ENCODE results near the gene STRA8. TPM values are rescaled to one million over a fixed set of nuclear protein-coding genes. Genes with fewer than 3 reads are reported as not detected.

STRA8 gene
- total RNA-seq, 1 donor from 2014 or later: not detected

DNA sequence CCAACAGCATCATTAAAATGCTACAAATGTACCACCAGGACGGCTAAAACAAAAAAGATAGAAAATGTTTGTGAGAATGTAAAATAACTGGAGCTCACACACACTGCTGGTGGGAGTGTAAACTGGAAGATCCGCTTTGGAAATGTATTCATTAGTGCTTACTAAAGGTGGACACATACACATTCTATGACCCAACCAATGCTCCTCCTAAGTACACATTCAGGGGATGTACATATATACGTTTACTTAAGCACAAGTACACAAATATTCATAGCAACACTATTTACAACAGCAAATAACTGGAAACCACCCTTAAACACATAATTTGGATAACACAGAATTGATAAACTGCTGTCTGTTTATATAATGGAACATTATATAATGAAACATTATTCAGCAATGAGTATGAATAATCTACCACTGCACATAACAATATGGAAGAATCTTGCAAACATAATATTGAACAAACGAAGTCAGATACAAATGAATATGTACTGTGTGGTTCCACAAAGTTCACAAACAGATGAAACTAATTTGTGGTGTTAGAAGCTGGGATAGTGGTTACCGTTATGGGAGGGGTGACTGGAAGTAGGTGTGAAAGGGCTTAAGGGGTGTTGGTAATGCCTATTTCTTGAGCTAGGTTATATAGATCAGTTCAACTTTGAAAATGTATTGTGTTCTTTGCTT is 52.1 kb downstream of the STRA8 start:
- Histone ChIP-seq H3K4me3 (no peak overlapping the region), H3K27ac (no peak overlapping the region), H3K27me3 (no peaks in the 10 kb centered on the region), H3K4me1 (no peaks in the 10 kb centered on the region), H3K36me3 (no peaks in the 10 kb centered on the region), H3K9me3 (no peaks in the 10 kb centered on the region)
- TF ChIP-seq, protein P1, sequence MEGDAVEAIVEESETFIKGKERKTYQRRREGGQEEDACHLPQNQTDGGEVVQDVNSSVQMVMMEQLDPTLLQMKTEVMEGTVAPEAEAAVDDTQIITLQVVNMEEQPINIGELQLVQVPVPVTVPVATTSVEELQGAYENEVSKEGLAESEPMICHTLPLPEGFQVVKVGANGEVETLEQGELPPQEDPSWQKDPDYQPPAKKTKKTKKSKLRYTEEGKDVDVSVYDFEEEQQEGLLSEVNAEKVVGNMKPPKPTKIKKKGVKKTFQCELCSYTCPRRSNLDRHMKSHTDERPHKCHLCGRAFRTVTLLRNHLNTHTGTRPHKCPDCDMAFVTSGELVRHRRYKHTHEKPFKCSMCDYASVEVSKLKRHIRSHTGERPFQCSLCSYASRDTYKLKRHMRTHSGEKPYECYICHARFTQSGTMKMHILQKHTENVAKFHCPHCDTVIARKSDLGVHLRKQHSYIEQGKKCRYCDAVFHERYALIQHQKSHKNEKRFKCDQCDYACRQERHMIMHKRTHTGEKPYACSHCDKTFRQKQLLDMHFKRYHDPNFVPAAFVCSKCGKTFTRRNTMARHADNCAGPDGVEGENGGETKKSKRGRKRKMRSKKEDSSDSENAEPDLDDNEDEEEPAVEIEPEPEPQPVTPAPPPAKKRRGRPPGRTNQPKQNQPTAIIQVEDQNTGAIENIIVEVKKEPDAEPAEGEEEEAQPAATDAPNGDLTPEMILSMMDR (IDR thresholded peaks at IDR 0.05): no peak
- intact Hi-C loops (cut with DNase I): no loop called here
- no peak for DNase-seq (ENCODE audit: low spot score in 2 of 2)

DNA sequence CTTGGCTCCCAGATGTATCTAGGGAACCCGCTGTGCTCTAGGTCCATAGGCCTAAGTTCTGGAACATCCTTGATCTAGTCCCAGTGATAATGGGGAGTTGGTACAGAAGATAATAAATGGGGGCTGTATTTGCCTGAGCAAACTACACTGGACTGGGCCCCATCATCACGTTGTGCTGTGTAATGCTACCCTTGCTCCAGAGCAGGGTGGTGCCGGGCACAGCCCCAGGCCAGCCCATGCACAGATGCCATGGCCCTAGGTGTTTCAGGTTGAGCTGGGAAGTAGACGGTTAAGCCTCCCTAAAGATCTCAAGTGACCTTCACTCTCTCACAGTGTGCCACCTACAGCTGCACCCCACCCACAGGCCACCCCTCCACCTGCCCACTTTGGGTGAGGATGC is 53.2 kb downstream of the STRA8 start:
- no peaks in the 10 kb centered on the region for H3K4me1 ChIP-seq
- H3K27me3 ChIP-seq: no peaks in the 10 kb centered on the region
- TF ChIP-seq, protein P1 (IDR thresholded peaks at IDR 0.05): no peak
- intact Hi-C loops (cut with DNase I): no loop called here
- H3K4me3 ChIP-seq: no peak overlapping the region
- H3K36me3 ChIP-seq: no peaks in the 10 kb centered on the region
- no peak for DNase-seq (ENCODE audit: low spot score in 2 of 2)
- no peaks in the 10 kb centered on the region for H3K9me3 ChIP-seq
- no peak overlapping the region for H3K27ac ChIP-seq

DNA sequence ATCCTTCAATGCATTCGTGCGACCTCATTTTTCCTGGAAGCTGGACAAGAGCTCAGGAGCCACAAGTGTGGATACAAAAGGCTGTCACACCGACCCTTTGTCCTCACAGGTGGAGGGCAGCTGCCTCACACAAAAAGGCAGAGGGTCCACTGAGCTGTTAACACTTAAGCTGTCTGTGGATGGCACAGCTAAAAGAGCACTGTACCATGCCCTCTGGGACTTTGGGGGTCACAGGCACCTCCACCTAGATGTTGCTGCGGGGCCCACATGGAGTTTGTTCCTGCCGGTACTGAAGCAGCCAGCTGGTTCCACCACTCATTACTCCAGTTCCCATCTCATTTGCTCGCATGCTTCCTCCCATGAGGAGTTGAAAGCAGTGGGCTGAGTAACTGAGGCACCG is 57.0 kb downstream of the STRA8 start:
- Histone ChIP-seq H3K27me3 (no peaks in the 10 kb centered on the region), H3K9me3 (peaks cover 0 to 3% of the 10 kb centered on the region in 2 donors), H3K4me1 (no peaks in the 10 kb centered on the region), H3K27ac (no peak overlapping the region), H3K4me3 (no peak overlapping the region), H3K36me3 (no peaks in the 10 kb centered on the region)
- intact Hi-C loops (cut with DNase I): no loop called here
- TF ChIP-seq, protein P1 (IDR thresholded peaks at IDR 0.05): no peak
- no peak for DNase-seq (ENCODE audit: low spot score in 2 of 2)

DNA sequence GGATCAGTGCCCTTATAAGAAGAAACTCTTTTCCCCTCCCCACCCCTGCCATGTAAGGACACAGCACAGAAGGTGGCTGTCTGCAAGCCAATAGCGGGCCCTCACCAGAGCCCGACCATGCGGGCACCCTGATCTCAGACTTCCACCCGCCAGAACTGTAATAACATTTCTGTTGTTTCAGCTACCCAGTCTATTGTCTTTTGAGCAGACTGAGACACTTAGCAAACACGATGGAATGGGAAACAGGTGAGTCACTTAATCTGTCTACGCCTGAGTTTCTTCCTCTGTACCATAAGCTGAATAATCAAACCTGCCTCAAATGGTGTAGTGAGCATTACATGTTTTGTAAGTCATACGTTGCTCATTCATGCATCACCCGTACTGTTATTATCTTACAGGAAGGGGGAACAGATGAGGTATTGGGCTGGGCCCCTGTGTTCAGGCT is 58.2 kb downstream of the STRA8 start:
- H3K4me3 ChIP-seq: no peak overlapping the region
- TF ChIP-seq, protein P1 (IDR thresholded peaks at IDR 0.05): no peak
- no peaks in the 10 kb centered on the region for H3K4me1 ChIP-seq
- H3K36me3 ChIP-seq: no peaks in the 10 kb centered on the region
- DNase-seq (ENCODE audit: low spot score in 2 of 2): no peak
- intact Hi-C loops (cut with DNase I): no loop called here
- H3K27ac ChIP-seq: no peak overlapping the region
- H3K9me3 ChIP-seq: peaks cover 0 to 3% of the 10 kb centered on the region in 2 donors
- no peaks in the 10 kb centered on the region for H3K27me3 ChIP-seq

DNA sequence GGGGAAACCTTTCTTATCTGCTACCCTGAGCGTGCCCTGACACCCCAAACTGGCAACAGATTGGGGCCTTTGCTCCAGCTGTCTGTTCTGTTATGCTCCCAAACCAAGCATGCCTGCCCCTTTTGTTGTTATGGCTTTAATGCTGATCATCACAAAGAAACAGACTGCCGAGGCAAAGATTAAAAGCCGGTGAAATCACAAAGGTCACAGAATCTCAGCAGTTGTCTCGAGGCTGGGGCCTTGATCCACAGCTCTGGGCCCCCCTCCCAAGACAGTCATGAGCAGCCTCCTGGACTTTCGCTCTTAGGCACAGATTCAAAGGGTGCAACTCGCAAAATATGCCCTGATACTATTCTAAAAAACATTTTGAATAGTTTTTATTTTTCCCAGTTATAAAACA is 65.6 kb downstream of the STRA8 start:
- intact Hi-C loops (cut with DNase I): no loop called here
- no peak for DNase-seq (ENCODE audit: low spot score in 2 of 2)
- Histone ChIP-seq H3K4me1 (no peaks in the 10 kb centered on the region), H3K27me3 (no peaks in the 10 kb centered on the region), H3K4me3 (no peak overlapping the region), H3K27ac (no peak overlapping the region), H3K9me3 (peaks cover 0 to 3% of the 10 kb centered on the region in 2 donors), H3K36me3 (no peaks in the 10 kb centered on the region)
- TF ChIP-seq, protein P1 (IDR thresholded peaks at IDR 0.05): no peak
